ENCODE measurements around the gene CCR9. TPM values are rescaled to one million over a fixed set of nuclear protein-coding genes. Genes with fewer than 3 reads are reported as not detected.

The CCR9 gene
- total RNA-seq, 4 donors from 2014 or later, result 0.14 to 1.3 TPM; not detected in 2

GRCh38 chr3:45907769-45908705 lies 21.7 kb downstream of the CCR9 start:
- Histone ChIP-seq H3K4me1 (peaks cover 0 to 3% (median 0%) of the 10 kb centered on the region in 4 donors), H3K9me3 (no peaks in the 10 kb centered on the region), H3K4me3 (no peak overlapping the region), H3K27ac (peak overlapping the region in 2 of 4 donors; percentile 22 to 39), H3K27me3 (no peaks in the 10 kb centered on the region), H3K36me3 (no peaks in the 10 kb centered on the region)
- intact Hi-C loops (cut with DNase I; ENCODE audit: low total_unique reads) (no loop called here), in situ Hi-C loops (cut with MboI; ENCODE audit: low pct_ligation_motif_present in 1 of 4, low pct_unique_long_range_greater_than_20kb in 1 of 4, low sequenced_read_pairs in 3 of 4) (no loop called here)
- TF ChIP-seq POLR2AphosphoS5 (IDR thresholded peaks at IDR 0.05), result no peak
- no peak for TF ChIP-seq CTCF (IDR thresholded peaks at IDR 0.05)
- no peak for TF ChIP-seq EP300 (IDR thresholded peaks at IDR 0.05; ENCODE audit: low read depth)
- no peak for DNase-seq
- 53 to 78% methylated on average over 6 to 13 of the region's 13 CpGs for WGBS, 2 donors (ENCODE audit: low coverage in 1 of 2)

- WGBS, 2 donors (ENCODE audit: low coverage in 1 of 2), result 90 to 93% methylated on average over 3 to 7 of the region's 7 CpGs
- Histone ChIP-seq H3K36me3 (no peaks in the 10 kb centered on the region), H3K4me3 (no peak overlapping the region), H3K9me3 (no peaks in the 10 kb centered on the region), H3K4me1 (peaks cover 0 to 3% (median 0%) of the 10 kb centered on the region in 4 donors), H3K27me3 (no peaks in the 10 kb centered on the region), H3K27ac (no peak overlapping the region)
- in situ Hi-C loops (cut with MboI; ENCODE audit: low pct_ligation_motif_present in 1 of 4, low pct_unique_long_range_greater_than_20kb in 1 of 4, low sequenced_read_pairs in 3 of 4) (no loop called here), intact Hi-C loops (cut with DNase I; ENCODE audit: low total_unique reads) (no loop called here)
- no peak for TF ChIP-seq POLR2AphosphoS5 (IDR thresholded peaks at IDR 0.05)
- TF ChIP-seq EP300 (IDR thresholded peaks at IDR 0.05; ENCODE audit: low read depth), result no peak
- TF ChIP-seq CTCF (IDR thresholded peaks at IDR 0.05), result no peak
- TF ChIP-seq POLR2A (IDR thresholded peaks at IDR 0.05), result no peak
- DNase-seq, result no peak
Measured at GRCh38 chr3:45908761-45909160, 22.4 kb downstream of the CCR9 start.

- no peak for DNase-seq
- Histone ChIP-seq H3K4me3 (no peak overlapping the region), H3K4me1 (peaks cover 0 to 3% (median 0%) of the 10 kb centered on the region in 4 donors), H3K27me3 (no peaks in the 10 kb centered on the region), H3K36me3 (no peaks in the 10 kb centered on the region), H3K27ac (no peak overlapping the region), H3K9me3 (no peaks in the 10 kb centered on the region)
- in situ Hi-C loops (cut with MboI; ENCODE audit: low pct_ligation_motif_present in 1 of 4, low pct_unique_long_range_greater_than_20kb in 1 of 4, low sequenced_read_pairs in 3 of 4), result no loop called here
- intact Hi-C loops (cut with DNase I; ENCODE audit: low total_unique reads), result no loop called here
- no peak for TF ChIP-seq POLR2A (IDR thresholded peaks at IDR 0.05)
- no peak for TF ChIP-seq CTCF (IDR thresholded peaks at IDR 0.05)
- TF ChIP-seq POLR2AphosphoS5 (IDR thresholded peaks at IDR 0.05), result no peak
- TF ChIP-seq EP300 (IDR thresholded peaks at IDR 0.05; ENCODE audit: low read depth), result no peak
- 85% methylated on average over 6 of the region's 6 CpGs; no CpG with 5 or more reads in 1 of the 2 donors for WGBS, 2 donors (ENCODE audit: low coverage in 1 of 2)
Measured at GRCh38 chr3:45909542-45909941, 23.2 kb downstream of the CCR9 start.

DNA sequence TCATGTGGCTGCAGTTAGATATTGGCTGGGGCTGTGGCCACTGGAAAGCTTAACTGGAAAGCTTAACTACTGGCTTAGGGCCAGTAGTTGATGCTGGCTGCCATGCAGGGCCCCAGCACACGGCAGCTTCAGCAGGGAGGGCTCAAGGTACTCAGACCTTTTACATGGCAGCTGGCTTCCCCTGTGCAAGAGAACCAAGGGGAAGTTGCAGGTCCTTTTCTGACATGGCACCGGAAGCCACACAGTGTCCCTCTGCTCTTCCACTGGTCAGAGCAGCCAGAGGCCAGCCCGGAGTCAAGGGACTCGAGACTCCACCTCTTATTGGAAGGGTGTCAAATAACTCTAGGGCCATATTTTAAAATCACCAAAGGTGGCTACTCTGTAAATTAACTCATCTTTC lies 24.5 kb downstream of the CCR9 start:
- intact Hi-C loops (cut with DNase I; ENCODE audit: low total_unique reads) (no loop called here), in situ Hi-C loops (cut with MboI; ENCODE audit: low pct_ligation_motif_present in 1 of 4, low pct_unique_long_range_greater_than_20kb in 1 of 4, low sequenced_read_pairs in 3 of 4) (no loop called here)
- DNase-seq, result no peak
- no peaks in the 10 kb centered on the region for H3K36me3 ChIP-seq
- H3K9me3 ChIP-seq, result no peaks in the 10 kb centered on the region
- peaks cover 0 to 3% (median 0%) of the 10 kb centered on the region in 4 donors for H3K4me1 ChIP-seq
- no peak overlapping the region for H3K4me3 ChIP-seq
- H3K27me3 ChIP-seq, result no peaks in the 10 kb centered on the region
- TF ChIP-seq POLR2A (IDR thresholded peaks at IDR 0.05) (no peak), EP300 (IDR thresholded peaks at IDR 0.05; ENCODE audit: low read depth) (no peak), POLR2AphosphoS5 (IDR thresholded peaks at IDR 0.05) (no peak), CTCF (IDR thresholded peaks at IDR 0.05) (no peak)
- WGBS, 2 donors (ENCODE audit: low coverage in 1 of 2), result 87% methylated on average over 4 of the region's 4 CpGs; no CpG with 5 or more reads in 1 of the 2 donors
- no peak overlapping the region for H3K27ac ChIP-seq

Data from transverse colon (tissue), 4 donors.